Measurements from ENCODE around the gene MYADML2.

MYADML2 gene

GRCh38 chr17:81890447-81891302 lies 56.4 kb downstream of the MYADML2 start:
- peak; percentile 30 for DNase-seq

All from CD4-positive, alpha-beta T cell treated with Interleukin-10 for 1 hour (primary cell).